Parathyroid adenoma (tissue), 2 donors: ENCODE results near the gene STPG3.
"Not testable (repeated sequence)": the region's sequence is repeated elsewhere in the genome, so short reads cannot be mapped to it uniquely, and the experiment has no call there.

Experiments used
- H2AFZ ChIP-seq: fragments of 300-600 bp; sonication (generic); one replicate; pipeline ENCODE4 v1.7.0; 2017; ENCODE audit warnings: antibody characterized with exemption, mild to moderate bottlenecking
- H3K27ac ChIP-seq: fragments of 300-600 bp; sonication (generic); one replicate; pipeline ENCODE4 v1.7.0; 2017
- H3K27me3 ChIP-seq: fragments of 300-600 bp; sonication (generic); one replicate; pipeline ENCODE4 v1.7.0; 2017; ENCODE audit warnings: low read length; ENCODE audit not compliant: control insufficient read depth, insufficient read depth
- H3K36me3 ChIP-seq: fragments of 300-600 bp; sonication (generic); one replicate; pipeline ENCODE4 v1.7.0; 2017; ENCODE audit warnings: low read length; ENCODE audit not compliant: control insufficient read depth, insufficient read depth
- H3K4me1 ChIP-seq: fragments of 300-600 bp; sonication (generic); one replicate; pipeline ENCODE4 v1.7.0; 2017; ENCODE audit warnings: control low read depth
- H3K4me2 ChIP-seq: fragments of 300-600 bp; sonication (generic); one replicate; pipeline ENCODE4 v1.7.0; 2017; ENCODE audit warnings: low read length
- H3K4me3 ChIP-seq: fragments of 300-600 bp; sonication (generic); one replicate; pipeline ENCODE4 v1.7.0; 2017; ENCODE audit warnings: low read depth, low read length
- H3K79me2 ChIP-seq: fragments of 300-600 bp; sonication (generic); one replicate; pipeline ENCODE4 v1.7.0; 2017; ENCODE audit warnings: control low read depth
- H3K9ac ChIP-seq: fragments of 300-600 bp; sonication (generic); one replicate; pipeline ENCODE4 v1.7.0; 2017; ENCODE audit warnings: mild to moderate bottlenecking
- H3K9me3 ChIP-seq: fragments of 300-600 bp; sonication (generic); one replicate; pipeline ENCODE4 v1.7.0; 2017; ENCODE audit warnings: low read length; ENCODE audit not compliant: control insufficient read depth
- TF ChIP-seq, protein P1 (sequence below): fragments of 300-600 bp; sonication (generic); IDR thresholded peaks from one replicate; pipeline ENCODE4 v1.7.0; 2017; ENCODE audit warnings: antibody characterized with exemption, mild to moderate bottlenecking
- donor health status: primary hyperparathyroidism.

The STPG3 gene

DNA sequence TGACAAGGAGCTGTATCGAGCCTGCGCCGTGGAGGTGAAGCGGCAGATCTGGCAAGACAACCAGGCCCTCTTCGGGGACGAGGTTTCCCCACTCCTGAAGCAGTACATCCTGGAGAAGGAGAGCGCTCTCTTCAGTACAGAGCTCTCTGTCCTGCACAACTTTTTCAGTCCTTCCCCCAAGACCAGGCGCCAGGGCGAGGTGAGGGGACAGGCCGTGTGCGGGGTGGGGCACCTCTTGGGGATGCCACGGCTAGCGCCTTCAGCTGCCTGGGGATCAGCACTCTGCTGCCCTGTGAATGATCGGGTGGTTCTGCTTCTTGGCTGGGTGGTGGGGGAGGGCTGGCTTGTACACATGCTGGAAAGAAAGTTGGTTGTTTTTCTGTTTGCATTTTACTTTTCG lies 5.8 kb downstream of the STPG3 start:
- H2AFZ ChIP-seq, result no peak overlapping the region
- no peak overlapping the region for H3K9ac ChIP-seq
- no peak overlapping the region for H3K27ac ChIP-seq
- no peaks in the 10 kb centered on the region for H3K79me2 ChIP-seq
- no peak overlapping the region for H3K4me3 ChIP-seq
- no peaks in the 10 kb centered on the region for H3K27me3 ChIP-seq
- H3K9me3 ChIP-seq, result no peaks in the 10 kb centered on the region
- H3K36me3 ChIP-seq, result no peaks in the 10 kb centered on the region
- TF ChIP-seq, protein P1, sequence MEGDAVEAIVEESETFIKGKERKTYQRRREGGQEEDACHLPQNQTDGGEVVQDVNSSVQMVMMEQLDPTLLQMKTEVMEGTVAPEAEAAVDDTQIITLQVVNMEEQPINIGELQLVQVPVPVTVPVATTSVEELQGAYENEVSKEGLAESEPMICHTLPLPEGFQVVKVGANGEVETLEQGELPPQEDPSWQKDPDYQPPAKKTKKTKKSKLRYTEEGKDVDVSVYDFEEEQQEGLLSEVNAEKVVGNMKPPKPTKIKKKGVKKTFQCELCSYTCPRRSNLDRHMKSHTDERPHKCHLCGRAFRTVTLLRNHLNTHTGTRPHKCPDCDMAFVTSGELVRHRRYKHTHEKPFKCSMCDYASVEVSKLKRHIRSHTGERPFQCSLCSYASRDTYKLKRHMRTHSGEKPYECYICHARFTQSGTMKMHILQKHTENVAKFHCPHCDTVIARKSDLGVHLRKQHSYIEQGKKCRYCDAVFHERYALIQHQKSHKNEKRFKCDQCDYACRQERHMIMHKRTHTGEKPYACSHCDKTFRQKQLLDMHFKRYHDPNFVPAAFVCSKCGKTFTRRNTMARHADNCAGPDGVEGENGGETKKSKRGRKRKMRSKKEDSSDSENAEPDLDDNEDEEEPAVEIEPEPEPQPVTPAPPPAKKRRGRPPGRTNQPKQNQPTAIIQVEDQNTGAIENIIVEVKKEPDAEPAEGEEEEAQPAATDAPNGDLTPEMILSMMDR, result no peak
- H3K4me1 ChIP-seq, result peaks cover 3% of the 10 kb centered on the region
- no peak overlapping the region for H3K4me2 ChIP-seq

DNA sequence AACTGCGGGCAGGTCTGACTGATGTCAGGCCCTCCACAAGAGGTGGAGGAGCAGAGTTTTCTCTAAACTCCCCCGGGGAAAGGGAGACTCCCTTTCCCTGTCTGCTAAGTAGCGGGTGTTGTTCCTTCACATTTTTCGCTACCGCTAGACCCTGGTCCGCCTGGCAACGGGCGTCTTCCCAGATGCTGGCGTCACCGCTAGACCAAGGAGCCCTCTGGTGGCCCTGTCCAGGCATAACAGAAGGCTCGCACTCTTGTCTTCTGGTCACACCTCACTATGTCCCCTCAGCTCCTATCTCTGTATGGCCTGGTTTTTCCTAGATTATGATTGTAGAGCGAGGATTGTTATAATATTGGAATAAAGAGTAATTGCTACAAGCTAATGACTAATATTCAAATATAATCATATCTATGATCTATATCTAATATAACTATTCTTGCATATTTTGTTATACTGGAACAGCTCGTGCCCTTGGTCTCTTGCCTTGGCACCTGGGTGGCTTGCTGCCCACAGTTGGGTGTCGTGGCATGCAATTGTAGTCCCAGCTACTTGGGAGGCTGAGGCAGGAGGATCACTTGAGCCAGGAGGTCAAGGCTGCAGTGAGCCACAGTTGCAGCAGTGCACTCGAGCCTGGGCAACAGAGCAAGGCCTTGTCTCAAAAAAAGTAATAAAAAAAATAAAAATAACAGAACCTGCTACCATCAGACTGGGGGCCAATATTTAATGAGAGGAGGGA lies 11.3 kb downstream of the STPG3 start:
- not testable (repeated sequence) for H3K36me3 ChIP-seq, H3K9me3 ChIP-seq, H3K4me3 ChIP-seq, H3K27me3 ChIP-seq, H3K9ac ChIP-seq, H2AFZ ChIP-seq, H3K27ac ChIP-seq, H3K4me2 ChIP-seq, H3K4me1 ChIP-seq, H3K79me2 ChIP-seq
- TF ChIP-seq, protein P1, result peak; percentile 31

DNA sequence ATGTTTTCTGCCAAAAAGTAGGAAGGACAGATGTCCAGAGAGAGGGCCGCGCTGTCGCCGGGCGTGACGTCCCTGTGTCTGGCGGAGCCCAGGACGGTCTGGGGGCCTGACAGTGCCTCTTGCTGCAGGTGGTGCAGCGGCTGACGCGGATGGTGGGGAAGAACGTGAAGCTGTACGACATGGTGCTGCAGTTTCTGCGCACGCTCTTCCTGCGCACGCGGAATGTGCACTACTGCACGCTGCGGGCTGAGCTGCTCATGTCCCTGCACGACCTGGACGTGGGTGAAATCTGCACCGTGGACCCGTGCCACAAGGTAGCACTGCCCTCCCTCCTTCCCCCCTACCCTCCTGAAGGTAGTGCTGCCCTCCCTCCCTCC lies 11.8 kb downstream of the STPG3 start:
- no peaks in the 10 kb centered on the region for H3K79me2 ChIP-seq
- H3K4me3 ChIP-seq, result no peak overlapping the region
- no peak overlapping the region for H2AFZ ChIP-seq
- no peak overlapping the region for H3K27ac ChIP-seq
- H3K9me3 ChIP-seq, result no peaks in the 10 kb centered on the region
- H3K4me1 ChIP-seq, result no peaks in the 10 kb centered on the region
- no peaks in the 10 kb centered on the region for H3K36me3 ChIP-seq
- TF ChIP-seq, protein P1, result no peak
- H3K4me2 ChIP-seq, result no peak overlapping the region
- no peak overlapping the region for H3K9ac ChIP-seq
- H3K27me3 ChIP-seq, result no peaks in the 10 kb centered on the region

DNA sequence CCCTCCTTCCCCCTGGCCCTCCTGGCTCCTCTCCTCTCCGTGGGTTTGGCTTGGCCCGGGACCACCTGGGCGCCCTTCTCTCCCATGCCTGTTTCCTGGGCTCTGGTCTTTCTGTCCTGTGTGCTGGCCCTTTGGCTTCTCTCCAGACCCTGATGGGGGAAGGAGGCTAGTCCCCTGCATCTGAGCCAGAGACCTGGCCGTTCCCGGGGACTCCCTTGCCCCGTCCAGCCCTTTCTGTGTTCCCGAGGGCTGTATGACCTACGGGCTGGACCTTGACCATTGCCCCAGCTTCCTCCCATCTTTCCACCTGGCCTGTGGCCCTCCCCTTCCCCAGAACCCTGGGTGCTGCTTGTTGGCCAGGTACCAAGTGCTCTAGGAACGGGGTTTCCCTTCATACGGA lies 12.4 kb downstream of the STPG3 start:
- H3K4me2 ChIP-seq, result no peak overlapping the region
- no peak overlapping the region for H3K9ac ChIP-seq
- no peak overlapping the region for H3K27ac ChIP-seq
- H2AFZ ChIP-seq, result no peak overlapping the region
- TF ChIP-seq, protein P1, result no peak
- peaks cover under 1% of the 10 kb centered on the region for H3K4me1 ChIP-seq
- no peaks in the 10 kb centered on the region for H3K36me3 ChIP-seq
- no peaks in the 10 kb centered on the region for H3K27me3 ChIP-seq
- H3K79me2 ChIP-seq, result no peaks in the 10 kb centered on the region
- H3K9me3 ChIP-seq, result no peaks in the 10 kb centered on the region
- no peak overlapping the region for H3K4me3 ChIP-seq

DNA sequence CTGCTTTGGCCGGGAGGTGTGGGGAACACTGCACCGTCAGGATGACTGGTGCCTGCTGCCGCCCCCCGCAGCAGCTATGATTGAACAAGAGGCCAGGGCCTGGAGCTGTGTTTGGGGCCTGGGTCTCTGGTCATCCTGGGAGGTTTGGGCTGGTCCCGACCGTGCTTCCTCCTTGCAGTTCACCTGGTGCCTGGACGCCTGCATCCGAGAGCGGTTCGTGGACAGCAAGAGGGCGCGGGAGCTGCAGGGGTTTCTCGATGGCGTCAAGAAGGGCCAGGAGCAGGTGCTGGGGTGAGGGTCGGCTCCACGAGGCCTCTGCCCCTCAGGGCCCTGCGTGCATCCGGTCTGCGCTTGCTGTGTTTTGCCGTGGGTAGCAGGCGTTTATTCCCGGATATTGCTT lies 13.0 kb downstream of the STPG3 start:
- no peak overlapping the region for H3K4me3 ChIP-seq
- no peaks in the 10 kb centered on the region for H3K36me3 ChIP-seq
- TF ChIP-seq, protein P1, result no peak
- peaks cover 4% of the 10 kb centered on the region for H3K4me1 ChIP-seq
- no peaks in the 10 kb centered on the region for H3K9me3 ChIP-seq
- no peaks in the 10 kb centered on the region for H3K79me2 ChIP-seq
- H2AFZ ChIP-seq, result no peak overlapping the region
- no peak overlapping the region for H3K4me2 ChIP-seq
- no peak overlapping the region for H3K9ac ChIP-seq
- no peak overlapping the region for H3K27ac ChIP-seq
- H3K27me3 ChIP-seq, result no peaks in the 10 kb centered on the region
